Muscle of back (tissue), 11 donors: ENCODE measurements around the gene CDHR1. TPM values are rescaled to one million over a fixed set of nuclear protein-coding genes. Genes with fewer than 3 reads are reported as not detected.
A peak's percentile ranks its signal among the peaks of the same experiment; 100 is the strongest.

Experiments
- DNase-seq, 3 donors: peaks; one replicate each; pipeline versions ENCODE4 v3.0.0 to v3.0.0-alpha.2; 2013
- polyA plus RNA-seq, 10 donors: library from polyadenylated mRNA; unstranded; fragments of 120-200 nt; gene quantifications; one replicate each; pipeline ENCODE4 v1.2.1, GENCODE V29; 2013; ENCODE audit not compliant: insufficient read length in 10 of 10

Gene CDHR1
- polyA plus RNA-seq, 10 donors = 0.31 to 2.1 (median 1.2) TPM

DNA sequence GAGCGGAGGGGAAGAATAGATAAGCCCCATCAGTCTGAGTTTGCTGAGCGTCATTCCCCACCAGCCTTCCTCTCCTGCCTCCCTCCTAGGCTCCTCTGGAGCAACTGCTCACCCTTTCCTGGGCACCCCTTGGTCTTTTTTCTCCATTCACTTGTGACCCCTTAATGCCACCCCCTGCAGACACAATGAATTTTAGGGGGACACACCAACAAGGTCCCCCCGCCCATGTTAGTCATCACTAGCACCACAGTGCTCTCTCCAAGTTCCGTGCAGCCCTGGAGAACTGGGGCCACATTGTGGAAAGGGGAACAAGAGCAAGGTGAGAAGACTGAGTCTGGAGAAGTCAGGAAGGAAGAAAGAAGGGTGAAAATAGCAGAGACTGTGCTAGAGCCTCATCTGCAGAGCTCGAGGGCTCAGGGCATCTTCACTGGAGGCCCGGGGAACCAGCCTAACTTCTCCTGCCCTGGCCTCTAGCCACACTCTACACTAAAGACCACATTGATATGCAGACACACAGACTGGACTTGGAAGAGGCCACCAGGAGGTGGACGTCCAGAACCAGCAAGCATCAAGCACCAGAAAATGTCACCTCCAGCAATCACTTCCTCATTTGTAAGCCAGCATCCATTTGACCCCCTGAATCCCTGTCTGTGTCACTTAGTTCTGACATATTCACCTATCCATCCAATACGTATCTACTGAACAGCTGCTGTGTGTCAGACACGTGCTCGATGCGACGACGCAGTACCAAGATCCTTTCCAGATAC lies 68.0 kb downstream of the CDHR1 start:
- no peak for DNase-seq

DNA sequence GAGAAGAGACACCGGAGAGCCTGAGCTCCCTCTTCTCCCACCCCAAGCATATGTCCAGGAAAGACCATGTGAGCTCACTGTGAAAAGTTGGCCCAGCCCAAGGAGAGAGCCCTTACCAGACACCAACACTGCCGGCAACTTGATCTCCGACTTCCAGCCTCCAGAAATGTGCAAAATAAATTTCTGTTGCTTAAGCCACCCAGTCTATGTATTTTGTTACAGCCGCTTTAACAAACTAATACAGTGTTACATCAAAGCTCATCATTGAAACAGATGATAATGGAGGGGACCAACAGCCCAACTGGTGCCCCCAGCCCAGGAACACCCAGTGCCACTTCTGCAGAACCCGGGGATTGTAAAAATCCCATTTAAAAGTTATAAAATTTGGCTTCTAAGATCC lies 69.4 kb downstream of the CDHR1 start:
- no peak for DNase-seq

DNA sequence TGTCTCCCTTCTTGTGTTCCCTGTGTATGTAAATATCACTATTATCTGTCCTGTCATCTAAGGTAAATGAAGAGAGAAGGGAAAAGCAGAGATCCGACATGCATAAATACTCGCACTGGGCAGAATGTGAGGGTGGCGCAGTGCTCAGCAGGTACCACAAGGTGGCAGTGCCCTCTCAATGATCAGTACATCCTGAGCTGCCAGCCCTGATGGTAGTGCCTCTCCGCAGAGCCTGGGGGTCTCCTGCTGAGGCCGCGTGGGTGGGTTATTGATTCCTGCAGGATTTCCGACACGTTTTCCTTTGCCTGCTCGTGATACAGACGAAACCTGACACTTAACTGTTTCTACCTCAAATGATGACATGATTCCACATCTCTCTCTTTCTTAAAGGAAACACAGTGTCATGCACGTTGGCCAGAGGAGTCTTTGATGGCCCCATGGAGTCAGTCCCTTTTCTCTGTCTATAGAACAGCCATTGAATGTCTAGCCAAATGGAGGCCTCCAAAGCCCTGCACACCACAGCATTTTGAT lies 70.3 kb downstream of the CDHR1 start:
- peak; percentile 30 to 75 (median 56) for DNase-seq

DNA sequence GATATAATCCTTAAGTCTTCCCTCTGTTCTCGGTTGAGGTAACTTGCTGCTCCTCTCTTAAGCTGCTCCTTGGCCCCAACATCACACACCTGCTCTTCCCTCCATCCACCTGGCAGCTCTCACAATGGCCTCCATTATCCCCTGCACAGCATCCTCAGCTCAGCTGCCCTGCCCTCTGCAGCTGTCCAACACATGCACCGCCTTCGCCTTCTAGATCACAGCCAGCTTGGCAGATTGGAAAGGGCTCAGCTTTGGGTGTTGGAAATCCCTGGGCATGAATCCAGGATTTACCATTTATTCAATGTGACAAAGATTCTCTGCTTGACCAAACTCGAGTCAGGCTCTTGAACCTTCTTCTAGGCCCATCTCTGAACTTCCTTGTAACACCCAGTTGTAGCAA lies 71.1 kb downstream of the CDHR1 start:
- peak; percentile 30 to 59 (median 35) for DNase-seq

DNA sequence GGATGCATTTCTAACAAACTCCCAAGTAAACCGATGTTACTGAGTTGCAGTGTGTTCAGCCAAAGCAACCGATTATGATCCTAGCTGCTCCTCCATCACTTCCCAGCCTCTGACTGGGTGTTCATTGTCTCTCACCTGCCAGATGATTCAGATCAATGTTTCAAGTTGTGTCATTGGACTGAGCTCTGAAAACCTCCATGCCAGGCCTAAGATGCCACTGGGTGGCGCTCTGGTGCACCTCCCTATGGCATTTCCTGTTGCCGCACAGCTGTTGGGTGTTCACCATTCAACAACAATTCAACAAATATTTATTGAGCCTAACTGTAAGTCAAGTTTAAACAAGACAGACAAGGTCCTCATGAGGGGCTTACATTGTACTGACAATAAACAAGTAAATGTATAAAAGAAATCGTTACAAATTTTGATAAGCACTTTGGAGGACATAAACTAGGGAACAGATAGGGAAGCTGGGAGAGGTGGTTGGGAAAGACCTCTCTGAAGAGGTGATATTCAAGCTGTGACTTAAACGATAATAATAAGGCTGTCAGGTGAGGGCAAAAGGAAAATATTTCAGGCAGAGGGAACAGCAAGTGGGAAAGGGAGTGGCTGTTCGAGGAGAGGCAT lies 73.3 kb downstream of the CDHR1 start:
- no peak for DNase-seq

DNA sequence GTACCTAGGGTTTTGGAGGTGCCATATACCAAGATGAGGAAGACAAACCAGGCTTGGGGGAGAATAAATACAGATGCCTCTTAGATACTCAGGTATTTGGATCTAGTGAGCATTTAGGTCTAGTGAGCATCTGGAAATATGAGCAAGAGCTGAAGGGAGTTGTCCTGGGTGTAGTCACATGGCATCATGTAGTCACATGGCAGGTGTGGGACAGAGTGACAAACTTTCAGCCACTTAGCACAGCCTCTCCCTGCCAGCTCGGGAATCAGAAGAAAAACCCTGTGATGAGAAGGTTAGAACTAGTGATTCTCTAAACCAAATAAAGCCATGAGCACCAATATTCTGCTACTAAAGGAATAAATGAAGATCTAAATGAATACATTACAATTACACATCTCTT lies 74.8 kb downstream of the CDHR1 start:
- DNase-seq = no peak

Other genes with a start within 250 kb of the CDHR1 start
- 100 to 1,000 TPM in 9 of 10 donors, 10 to 100 TPM in 1; 97.5 to 125 (median 113) TPM for gene GHITM, start 55.0 kb upstream of the CDHR1 start, polyA plus RNA-seq
- under 1 TPM in 2 of 10 donors, not detected in 8; 0.20 to 0.23 TPM for gene GPR15LG, start 20.7 kb upstream of the CDHR1 start, polyA plus RNA-seq
- gene LRIT2, start 31.0 kb downstream of the CDHR1 start, polyA plus RNA-seq = not detected
- gene LRIT1, start 47.0 kb downstream of the CDHR1 start, polyA plus RNA-seq = not detected
- gene RGR, start 50.5 kb downstream of the CDHR1 start, polyA plus RNA-seq = 10 to 100 TPM in 8 of 10 donors, 1 to 10 TPM in 2; 8.2 to 32.9 (median 16.3) TPM
- 10 to 100 TPM; 28.5 to 66.1 (median 50.2) TPM for gene CCSER2, start 134.1 kb downstream of the CDHR1 start, polyA plus RNA-seq